ENCODE data around the gene SNX21.
"Not testable (repeated sequence)": the region's sequence is repeated elsewhere in the genome, so short reads cannot be mapped to it uniquely, and the experiment has no call there.

Gene SNX21

GRCh38 chr20:45823949-45824835 is 9.4 kb upstream of the SNX21 start:
- DNase-seq, result peak in 1 of 2 experiments; percentile 16

- no peak for DNase-seq
Observed at GRCh38 chr20:45826381-45827019, 7.1 kb upstream of the SNX21 start.

GRCh38 chr20:45827030-45827652 is 6.5 kb upstream of the SNX21 start, which contains the start of gene TNNC2:
Gene TNNC2, minus strand, starts transcription at chr20:45827312. Its CDS starts 64 bp downstream, at chr20:45827248.
- DNase-seq, result no peak

DNA sequence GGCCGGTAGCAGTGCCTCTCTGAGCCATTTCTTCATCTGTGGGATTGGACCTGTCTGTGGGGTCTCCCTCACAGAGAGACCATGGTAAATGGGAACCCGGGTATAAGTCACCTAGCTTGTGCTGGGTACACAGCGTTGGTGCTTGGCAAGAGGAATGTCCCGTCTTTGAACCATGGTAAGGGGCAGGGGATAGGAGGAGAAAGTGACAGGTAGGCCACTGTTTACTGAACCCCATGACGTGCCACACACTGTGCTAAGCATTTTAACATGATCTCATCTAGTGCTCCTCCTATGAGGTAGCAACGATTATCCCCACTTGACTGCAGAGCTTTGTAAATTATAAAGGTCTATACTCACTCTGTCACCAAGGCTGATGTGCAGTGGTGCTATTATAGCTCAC is 5.9 kb upstream of the SNX21 start:
- no peak for DNase-seq

GRCh38 chr20:45828589-45828988 is 5.0 kb upstream of the SNX21 start:
- no peak for DNase-seq

DNA sequence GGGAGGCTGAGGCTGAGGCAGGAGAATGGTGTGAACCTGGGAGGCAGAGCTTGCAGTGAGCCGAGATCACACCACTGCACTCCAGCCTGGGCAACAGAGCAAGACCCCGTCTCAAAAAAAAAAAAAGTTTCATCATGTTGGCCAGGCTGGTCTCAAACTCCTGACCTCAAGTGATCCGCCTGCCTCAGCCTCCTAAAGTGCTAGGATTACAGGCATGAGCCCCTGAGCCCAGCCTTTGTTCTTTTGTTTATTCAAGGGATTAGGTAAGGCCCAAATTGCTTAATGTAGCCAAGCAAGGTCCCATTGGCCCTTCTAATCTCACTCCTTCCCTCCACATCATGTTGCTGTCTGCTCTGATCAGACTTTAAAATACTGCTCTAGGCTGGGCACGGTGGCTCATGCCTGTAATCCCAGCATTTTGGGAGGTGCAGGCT is 3.9 kb upstream of the SNX21 start:
- not testable (repeated sequence) for DNase-seq

GRCh38 chr20:45832619-45833018 is 980 bp upstream of the SNX21 start:
- DNase-seq, result no peak

- no peak for DNase-seq
Observed at GRCh38 chr20:45833883-45834796, 541 bp downstream of the SNX21 start.

DNA sequence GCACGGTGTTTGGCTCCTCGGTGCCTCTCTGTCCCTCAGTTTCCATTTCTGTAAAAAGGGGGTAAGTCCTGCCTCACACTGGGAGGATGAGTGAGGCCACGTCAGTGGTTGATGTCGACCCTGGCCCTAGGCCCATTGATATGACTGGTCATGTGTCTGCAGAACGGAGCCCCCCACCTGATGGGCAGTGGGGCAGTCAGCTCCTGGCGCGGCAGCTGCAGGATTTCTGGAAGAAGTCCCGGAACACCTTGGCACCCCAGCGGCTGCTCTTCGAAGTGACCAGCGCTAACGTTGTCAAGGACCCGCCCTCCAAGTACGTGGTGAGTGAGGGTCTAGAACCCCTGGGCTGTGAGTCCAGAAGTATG is 1.2 kb downstream of the SNX21 start:
- no peak for DNase-seq

GRCh38 chr20:45835329-45835765 is 1.7 kb downstream of the SNX21 start:
- DNase-seq, result peak in 1 of 2 experiments; percentile 38

- no peak for DNase-seq
Observed at GRCh38 chr20:45835825-45836224, 2.2 kb downstream of the SNX21 start.

DNA sequence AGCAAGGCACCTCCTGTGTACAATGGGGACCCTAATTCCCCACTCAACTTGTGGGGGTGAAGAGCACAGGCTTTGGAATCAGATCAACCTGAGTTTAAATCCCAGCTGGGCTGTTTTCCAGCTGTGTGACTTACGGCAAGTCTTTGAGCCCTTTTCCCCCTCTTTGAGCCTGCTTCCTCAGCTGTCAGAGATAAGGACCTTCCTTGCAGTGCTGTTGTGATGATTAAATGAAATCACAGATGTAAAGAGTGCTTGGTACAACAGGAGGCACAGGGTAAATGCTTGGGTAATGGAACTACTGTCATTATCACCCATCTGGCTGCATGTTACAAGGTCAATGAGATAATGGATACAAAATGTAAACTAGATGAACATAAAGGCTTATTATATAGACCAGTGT is 3.2 kb downstream of the SNX21 start:
- no peak for DNase-seq

DNA sequence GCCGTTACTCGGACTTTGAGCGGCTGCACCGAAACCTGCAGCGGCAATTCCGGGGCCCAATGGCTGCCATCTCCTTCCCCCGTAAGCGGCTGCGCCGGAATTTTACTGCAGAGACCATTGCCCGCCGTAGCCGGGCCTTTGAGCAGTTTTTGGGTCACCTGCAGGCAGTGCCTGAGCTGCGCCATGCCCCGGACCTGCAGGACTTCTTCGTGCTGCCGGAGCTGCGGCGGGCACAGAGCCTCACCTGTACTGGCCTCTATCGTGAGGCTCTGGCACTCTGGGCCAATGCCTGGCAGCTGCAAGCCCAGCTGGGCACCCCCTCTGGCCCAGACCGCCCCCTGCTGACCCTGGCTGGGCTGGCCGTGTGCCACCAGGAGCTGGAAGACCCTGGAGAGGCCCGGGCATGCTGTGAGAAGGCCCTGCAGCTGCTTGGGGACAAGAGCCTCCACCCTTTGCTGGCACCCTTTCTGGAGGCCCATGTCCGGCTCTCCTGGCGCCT is 7.2 kb downstream of the SNX21 start:
- no peak for DNase-seq

DNA sequence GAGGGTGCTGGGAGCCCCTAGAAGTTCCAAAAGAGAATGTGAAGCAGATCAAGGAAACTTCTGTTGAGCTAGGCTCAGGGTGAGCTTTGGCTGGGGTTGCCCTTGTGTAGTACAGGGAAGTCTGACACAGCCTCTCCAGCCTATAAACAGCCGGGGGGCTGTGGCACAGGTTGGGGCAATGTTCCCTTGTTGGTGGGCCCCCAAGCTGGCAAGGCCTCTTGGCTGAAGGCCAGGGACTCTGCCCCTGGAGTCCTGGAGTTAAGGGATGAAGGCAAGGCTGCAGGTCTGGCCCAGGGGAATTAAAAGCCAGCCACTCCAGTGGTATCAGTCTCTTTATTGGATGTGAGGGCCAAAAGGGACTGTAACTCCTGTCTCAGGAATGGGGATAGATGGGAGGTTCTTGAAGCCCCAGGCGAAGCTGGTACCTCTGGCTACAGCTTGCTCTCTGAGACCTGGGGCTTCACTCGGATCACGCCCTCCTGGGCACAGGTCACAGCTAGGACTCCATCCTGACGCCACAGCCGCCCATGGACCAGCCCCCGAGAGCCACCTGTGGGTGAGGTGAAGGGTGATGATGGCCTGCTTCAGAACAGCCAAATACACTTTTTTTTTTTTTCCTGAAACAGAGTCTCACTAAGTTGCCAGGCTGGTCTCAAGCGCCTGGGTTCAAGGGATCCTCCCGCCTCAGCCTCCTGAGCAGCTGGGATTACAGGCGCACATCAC is 8.0 kb downstream of the SNX21 start:
- DNase-seq, result no peak

GRCh38 chr20:45842169-45842812 is 8.7 kb downstream of the SNX21 start:
- DNase-seq, result no peak

GRCh38 chr20:45843506-45843905 is 9.9 kb downstream of the SNX21 start:
- DNase-seq, result no peak

- no peak for DNase-seq
Observed at GRCh38 chr20:45845452-45845851, 11.9 kb downstream of the SNX21 start.

DNA sequence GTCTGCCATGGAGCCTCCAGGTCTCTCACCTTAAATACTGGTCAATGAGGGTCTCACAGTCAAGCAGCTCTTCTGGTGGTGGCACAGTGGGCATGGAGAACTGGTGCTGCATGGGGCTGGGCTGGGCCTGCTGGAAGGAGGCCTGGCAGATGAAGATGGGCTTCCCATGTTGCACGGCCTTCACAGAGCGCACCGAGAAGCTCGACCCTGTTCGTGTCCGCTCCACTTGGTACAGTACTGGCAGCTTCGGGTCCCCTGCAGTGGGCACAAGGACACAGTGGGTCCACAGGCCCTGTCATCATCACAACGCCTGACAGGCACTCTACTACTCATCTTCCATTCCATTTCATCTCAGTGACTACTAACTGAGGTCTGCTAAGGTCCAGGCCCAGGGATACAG is 14.8 kb downstream of the SNX21 start:
- no peak for DNase-seq

DNA sequence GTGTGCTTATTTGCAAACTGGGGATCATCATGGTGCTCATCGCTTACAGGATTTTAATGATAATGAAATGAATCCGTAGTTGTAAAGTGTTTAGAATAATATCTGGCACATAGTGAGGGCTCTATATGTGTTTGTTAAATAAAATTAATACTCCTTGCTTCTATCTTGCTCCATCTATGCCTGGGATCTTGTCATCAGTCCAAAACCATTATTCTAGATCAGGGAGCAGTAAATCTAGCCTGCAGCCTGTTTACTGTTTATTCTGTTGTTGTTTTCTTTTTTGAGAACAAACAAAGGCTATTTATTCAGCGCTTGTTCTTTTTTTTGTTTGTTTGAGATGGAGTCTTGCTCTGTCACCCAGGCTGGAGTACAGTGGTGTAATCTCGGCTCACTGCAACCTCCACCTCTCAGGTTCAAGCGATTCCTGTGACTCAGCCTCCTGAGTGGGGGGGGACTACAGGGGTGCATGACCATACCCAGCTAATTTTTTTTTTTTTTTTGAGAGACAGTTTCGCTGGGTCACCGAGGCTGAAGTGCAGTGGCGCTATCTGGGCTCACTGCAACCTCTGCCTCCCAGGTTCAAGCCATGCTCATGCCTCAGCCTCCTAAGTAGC is 15.5 kb downstream of the SNX21 start:
- no peak for DNase-seq

GRCh38 chr20:45850238-45850637 is 16.6 kb downstream of the SNX21 start:
- DNase-seq, result no peak

DNA sequence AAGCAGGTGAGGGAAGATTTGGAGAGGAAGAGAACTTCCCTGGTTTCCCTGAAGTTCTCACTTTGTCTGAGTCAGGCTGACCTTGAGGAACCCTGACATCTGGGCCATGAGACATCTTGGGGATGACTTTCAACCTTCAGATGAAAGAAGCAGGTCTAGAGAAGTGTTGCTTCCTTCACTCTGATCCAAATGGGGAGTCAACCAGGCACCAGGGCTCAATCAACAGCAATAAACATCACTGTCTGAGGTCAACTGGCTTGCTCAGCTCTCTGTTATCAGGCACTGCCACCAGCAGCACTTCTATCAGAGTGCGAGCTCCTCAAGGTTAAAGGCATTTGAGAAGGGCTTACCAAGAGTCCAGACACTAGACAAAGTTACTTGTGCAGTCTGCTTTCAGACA is 17.3 kb downstream of the SNX21 start:
- no peak for DNase-seq
